Neural cell (in vitro differentiated cells): ENCODE data around the gene WASF1. TPM values are rescaled to one million over a fixed set of nuclear protein-coding genes. Genes with fewer than 3 reads are reported as not detected.

Experiments
- H2AFZ ChIP-seq: fragments of 200-600, 300-800 bp; sonication (generic), shearing (Covaris generic); 2 replicates; pipeline ENCODE4 v1.6.0; 2014; ENCODE audit warnings: low read depth, mild to moderate bottlenecking, antibody characterized with exemption, low read length, moderate library complexity
- H3F3A ChIP-seq: fragments of 200-600 bp; shearing (Covaris generic); 2 replicates; pipeline ENCODE4 v1.6.1; 2016; ENCODE audit warnings: mild to moderate bottlenecking, moderate library complexity, mixed read lengths, antibody characterized with exemption, low read length; ENCODE audit not compliant: insufficient read depth, poor library complexity, severe bottlenecking
- H3K27ac ChIP-seq: fragments of 200-600, 300-800 bp; sonication (generic), shearing (Covaris generic); 2 replicates; pipeline ENCODE4 v1.5.1; 2014; ENCODE audit warnings: mild to moderate bottlenecking, low read length, moderate library complexity
- H3K27me3 ChIP-seq: fragments of 300-800, 200-600 bp; sonication (generic), shearing (Covaris generic); 2 replicates; pipeline ENCODE4 v1.6.0; 2014; ENCODE audit warnings: mild to moderate bottlenecking, low read depth, low read length, moderate library complexity; ENCODE audit not compliant: insufficient read depth
- H3K36me3 ChIP-seq: fragments of 300-800, 200-600 bp; sonication (generic), shearing (Covaris generic); 2 replicates; pipeline ENCODE4 v1.5.1; 2014; ENCODE audit warnings: mild to moderate bottlenecking, antibody characterized with exemption, low read length, moderate library complexity; ENCODE audit not compliant: insufficient read depth
- H3K4me2 ChIP-seq: fragments of 300-800, 200-600 bp; sonication (generic), shearing (Covaris generic); 2 replicates; pipeline ENCODE4 v1.6.0; 2014; ENCODE audit warnings: mild to moderate bottlenecking, low read length
- H3K4me3 ChIP-seq: fragments of 300-800, 200-600 bp; sonication (generic), shearing (Covaris generic); 2 replicates; pipeline ENCODE4 v1.5.1; 2014; ENCODE audit warnings: mild to moderate bottlenecking, low read length, moderate library complexity
- H3K79me2 ChIP-seq: fragments of 200-600 bp; shearing (Covaris generic); replicated peaks from 2 replicates; pipeline ENCODE4 v1.6.0; 2014; ENCODE audit warnings: mild to moderate bottlenecking, low read length, moderate library complexity; ENCODE audit not compliant: insufficient read depth
- H3K9ac ChIP-seq: fragments of 300-800, 200-600 bp; sonication (generic), shearing (Covaris generic); 2 replicates; pipeline ENCODE4 v1.6.1; 2016; ENCODE audit warnings: mild to moderate bottlenecking, low read length, mixed read lengths
- H3K9me2 ChIP-seq: fragments of 200-600 bp; shearing (Covaris generic); 2 replicates; pipeline ENCODE4 v1.6.1; 2016; ENCODE audit warnings: mild to moderate bottlenecking, low read length, mixed read lengths; ENCODE audit not compliant: insufficient read depth
- H3K9me3 ChIP-seq: fragments of 200-600, 300-800 bp; sonication (generic), shearing (Covaris generic); 2 replicates; pipeline ENCODE4 v1.6.1; 2016; ENCODE audit warnings: mild to moderate bottlenecking, mixed run types, low read length, moderate library complexity, mixed read lengths
- H4K20me1 ChIP-seq: fragments of 200-600 bp; shearing (Covaris generic); 2 replicates; pipeline ENCODE4 v1.6.1; 2016; ENCODE audit warnings: mild to moderate bottlenecking, mixed run types; ENCODE audit not compliant: insufficient read depth
- EP300 ChIP-seq: fragments of 450-650 bp; conservative IDR thresholded peaks from 2 replicates; pipeline ENCODE4 v1.6.1; 2014; ENCODE audit warnings: antibody characterized with exemption, mild to moderate bottlenecking, moderate library complexity; ENCODE audit not compliant: poor library complexity, severe bottlenecking
- EZH2 ChIP-seq: fragments of 200-600, 300-800 bp; shearing (Covaris generic), sonication (generic); IDR thresholded peaks from 2 replicates; pipeline ENCODE4 v1.6.1; 2014; ENCODE audit warnings: antibody characterized with exemption, low read length, borderline replicate concordance, mild to moderate bottlenecking; ENCODE audit not compliant: insufficient read depth, poor library complexity, severe bottlenecking
- MXI1 ChIP-seq: fragments of 450-650 bp; conservative IDR thresholded peaks from 2 replicates; pipeline ENCODE4 v1.6.1; 2014; ENCODE audit warnings: antibody characterized with exemption, mild to moderate bottlenecking; ENCODE audit not compliant: poor library complexity, severe bottlenecking
- POLR2AphosphoS5 ChIP-seq: IDR thresholded peaks from 2 replicates; pipeline ENCODE4 v1.6.1; 2012
- RAD21 ChIP-seq: fragments of 450-650 bp; conservative IDR thresholded peaks from 2 replicates; pipeline ENCODE4 v1.6.1; 2014; ENCODE audit warnings: antibody characterized with exemption, mild to moderate bottlenecking, moderate library complexity
- SMC3 ChIP-seq: fragments of 450-650 bp; conservative IDR thresholded peaks from 2 replicates; pipeline ENCODE4 v1.6.1; 2014; ENCODE audit warnings: antibody characterized with exemption, mild to moderate bottlenecking, moderate library complexity; ENCODE audit not compliant: poor library complexity
- TAF1 ChIP-seq: IDR thresholded peaks from 2 replicates; pipeline ENCODE4 v1.6.1; 2012; ENCODE audit warnings: low read depth
- polyA plus RNA-seq: library from polyadenylated mRNA; depleted of rRNA; stranded (reverse); fragments of >200 nt; gene quantifications from 2 replicates; pipeline ENCODE4 v1.2.3, GENCODE V29; 2014
- TF ChIP-seq, protein P1 (sequence below): fragments of 450-650 bp; IDR thresholded peaks from 2 replicates; pipeline ENCODE4 v1.5.1; 2014; ENCODE audit warnings: antibody characterized with exemption, mild to moderate bottlenecking, moderate library complexity; ENCODE audit not compliant: poor library complexity, severe bottlenecking
- TF ChIP-seq, protein P2 (sequence below): IDR thresholded peaks from 2 replicates; pipeline ENCODE4 v1.6.1; 2012; ENCODE audit warnings: borderline replicate concordance

The WASF1 gene
- polyA plus RNA-seq, 1 donor from 2014 or later: 89.7 TPM

DNA sequence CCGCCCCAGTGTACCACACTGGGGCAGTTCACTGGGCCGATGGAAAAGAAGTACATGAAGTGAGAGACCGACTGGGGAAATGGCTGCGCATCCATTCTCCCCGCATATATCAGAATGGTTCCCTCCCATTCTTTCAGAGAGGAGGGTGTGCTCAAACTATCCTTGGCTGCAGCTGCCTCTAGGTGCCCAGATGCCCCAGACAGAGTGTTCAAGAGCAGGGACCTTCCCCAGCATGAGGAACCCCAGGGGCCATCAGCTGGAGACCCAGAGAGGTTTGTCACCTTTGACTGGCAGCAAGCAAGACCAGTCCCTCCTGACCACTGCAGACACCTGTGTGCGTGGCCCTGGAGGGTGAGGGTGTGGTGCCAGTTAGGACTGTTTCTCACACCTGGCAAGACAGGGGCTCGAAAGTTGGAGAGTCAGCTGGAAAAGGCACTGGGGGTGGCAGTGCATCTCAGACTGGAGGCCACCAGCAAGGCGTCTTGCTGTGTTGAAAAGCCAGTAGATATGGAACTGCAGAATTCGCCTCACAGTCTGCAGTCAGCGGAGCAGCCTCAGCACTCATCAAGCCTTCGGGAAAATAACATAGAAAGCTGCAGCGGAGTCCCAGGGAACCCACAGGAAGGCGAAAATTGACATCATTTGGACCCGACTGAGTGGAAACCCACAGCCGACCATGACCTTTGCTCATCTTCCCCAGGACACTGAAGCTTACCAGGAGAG is 124.6 kb downstream of the WASF1 start:
- no peaks in the 10 kb centered on the region for H3K36me3 ChIP-seq
- no peaks in the 10 kb centered on the region for H3K9me3 ChIP-seq
- no peak overlapping the region for H3K4me3 ChIP-seq
- TF ChIP-seq EP300 (no peak), SMC3 (no peak), TAF1 (no peak), EZH2 (no peak), RAD21 (no peak), POLR2AphosphoS5 (no peak), MXI1 (no peak)
- TF ChIP-seq, protein P1, sequence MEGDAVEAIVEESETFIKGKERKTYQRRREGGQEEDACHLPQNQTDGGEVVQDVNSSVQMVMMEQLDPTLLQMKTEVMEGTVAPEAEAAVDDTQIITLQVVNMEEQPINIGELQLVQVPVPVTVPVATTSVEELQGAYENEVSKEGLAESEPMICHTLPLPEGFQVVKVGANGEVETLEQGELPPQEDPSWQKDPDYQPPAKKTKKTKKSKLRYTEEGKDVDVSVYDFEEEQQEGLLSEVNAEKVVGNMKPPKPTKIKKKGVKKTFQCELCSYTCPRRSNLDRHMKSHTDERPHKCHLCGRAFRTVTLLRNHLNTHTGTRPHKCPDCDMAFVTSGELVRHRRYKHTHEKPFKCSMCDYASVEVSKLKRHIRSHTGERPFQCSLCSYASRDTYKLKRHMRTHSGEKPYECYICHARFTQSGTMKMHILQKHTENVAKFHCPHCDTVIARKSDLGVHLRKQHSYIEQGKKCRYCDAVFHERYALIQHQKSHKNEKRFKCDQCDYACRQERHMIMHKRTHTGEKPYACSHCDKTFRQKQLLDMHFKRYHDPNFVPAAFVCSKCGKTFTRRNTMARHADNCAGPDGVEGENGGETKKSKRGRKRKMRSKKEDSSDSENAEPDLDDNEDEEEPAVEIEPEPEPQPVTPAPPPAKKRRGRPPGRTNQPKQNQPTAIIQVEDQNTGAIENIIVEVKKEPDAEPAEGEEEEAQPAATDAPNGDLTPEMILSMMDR: no peak
- TF ChIP-seq, protein P2, sequence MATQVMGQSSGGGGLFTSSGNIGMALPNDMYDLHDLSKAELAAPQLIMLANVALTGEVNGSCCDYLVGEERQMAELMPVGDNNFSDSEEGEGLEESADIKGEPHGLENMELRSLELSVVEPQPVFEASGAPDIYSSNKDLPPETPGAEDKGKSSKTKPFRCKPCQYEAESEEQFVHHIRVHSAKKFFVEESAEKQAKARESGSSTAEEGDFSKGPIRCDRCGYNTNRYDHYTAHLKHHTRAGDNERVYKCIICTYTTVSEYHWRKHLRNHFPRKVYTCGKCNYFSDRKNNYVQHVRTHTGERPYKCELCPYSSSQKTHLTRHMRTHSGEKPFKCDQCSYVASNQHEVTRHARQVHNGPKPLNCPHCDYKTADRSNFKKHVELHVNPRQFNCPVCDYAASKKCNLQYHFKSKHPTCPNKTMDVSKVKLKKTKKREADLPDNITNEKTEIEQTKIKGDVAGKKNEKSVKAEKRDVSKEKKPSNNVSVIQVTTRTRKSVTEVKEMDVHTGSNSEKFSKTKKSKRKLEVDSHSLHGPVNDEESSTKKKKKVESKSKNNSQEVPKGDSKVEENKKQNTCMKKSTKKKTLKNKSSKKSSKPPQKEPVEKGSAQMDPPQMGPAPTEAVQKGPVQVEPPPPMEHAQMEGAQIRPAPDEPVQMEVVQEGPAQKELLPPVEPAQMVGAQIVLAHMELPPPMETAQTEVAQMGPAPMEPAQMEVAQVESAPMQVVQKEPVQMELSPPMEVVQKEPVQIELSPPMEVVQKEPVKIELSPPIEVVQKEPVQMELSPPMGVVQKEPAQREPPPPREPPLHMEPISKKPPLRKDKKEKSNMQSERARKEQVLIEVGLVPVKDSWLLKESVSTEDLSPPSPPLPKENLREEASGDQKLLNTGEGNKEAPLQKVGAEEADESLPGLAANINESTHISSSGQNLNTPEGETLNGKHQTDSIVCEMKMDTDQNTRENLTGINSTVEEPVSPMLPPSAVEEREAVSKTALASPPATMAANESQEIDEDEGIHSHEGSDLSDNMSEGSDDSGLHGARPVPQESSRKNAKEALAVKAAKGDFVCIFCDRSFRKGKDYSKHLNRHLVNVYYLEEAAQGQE: no peak
- H2AFZ ChIP-seq: no peak overlapping the region
- H3K79me2 ChIP-seq: no peaks in the 10 kb centered on the region
- no peaks in the 10 kb centered on the region for H3K9me2 ChIP-seq
- no peaks in the 10 kb centered on the region for H3F3A ChIP-seq
- H3K9ac ChIP-seq: no peak overlapping the region
- no peaks in the 10 kb centered on the region for H4K20me1 ChIP-seq
- no peaks in the 10 kb centered on the region for H3K27me3 ChIP-seq
- no peak overlapping the region for H3K4me2 ChIP-seq
- H3K27ac ChIP-seq: no peak overlapping the region

DNA sequence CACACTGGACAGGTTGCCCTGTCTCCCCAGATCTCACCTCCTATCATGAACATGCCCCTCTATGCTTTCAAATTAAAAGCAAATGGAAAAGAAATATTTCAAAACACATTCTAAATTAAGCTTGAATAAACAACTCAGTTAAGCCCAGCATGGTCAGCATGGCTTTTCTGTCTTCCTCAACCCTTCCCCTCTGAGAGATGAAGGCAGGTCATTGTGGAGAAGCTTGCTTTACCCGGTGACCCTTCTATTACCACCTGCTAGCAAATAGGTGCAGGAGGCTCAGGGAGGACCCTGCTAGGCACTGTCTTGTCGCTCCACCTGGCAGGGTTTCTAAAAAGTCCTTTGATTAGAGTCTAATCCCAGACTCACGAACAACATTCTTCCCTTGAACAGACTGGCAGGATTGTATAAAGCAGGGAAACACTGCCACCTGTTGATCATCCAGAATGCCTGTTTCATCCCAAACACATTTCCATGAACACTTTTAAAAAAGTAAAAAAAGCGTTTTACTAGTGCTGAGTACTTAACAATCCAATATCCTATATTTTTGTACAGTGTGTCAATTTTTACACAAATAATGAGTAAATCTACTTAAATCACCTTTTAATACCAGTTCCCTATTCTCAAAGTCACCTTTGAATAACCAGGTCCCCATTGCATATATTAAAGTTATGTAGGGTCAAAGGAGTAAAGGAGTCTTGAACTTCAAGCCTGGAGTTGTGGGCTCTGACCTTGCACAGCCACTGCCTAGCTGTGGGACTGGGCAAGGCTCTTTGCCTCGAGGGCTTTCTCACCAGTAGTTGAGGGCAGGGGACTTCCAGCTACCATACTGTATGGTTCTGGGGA is 125.9 kb downstream of the WASF1 start:
- no peak overlapping the region for H3K4me2 ChIP-seq
- H3K9me3 ChIP-seq: no peaks in the 10 kb centered on the region
- no peak overlapping the region for H3K9ac ChIP-seq
- no peaks in the 10 kb centered on the region for H3K36me3 ChIP-seq
- no peaks in the 10 kb centered on the region for H3K9me2 ChIP-seq
- no peak overlapping the region for H3K27ac ChIP-seq
- H4K20me1 ChIP-seq: no peaks in the 10 kb centered on the region
- no peaks in the 10 kb centered on the region for H3K79me2 ChIP-seq
- TF ChIP-seq, protein P1: peak; percentile 61
- TF ChIP-seq SMC3 (peak; percentile 68), POLR2AphosphoS5 (no peak), RAD21 (peak; percentile 67)
- no peak overlapping the region for H2AFZ ChIP-seq
- no peaks in the 10 kb centered on the region for H3F3A ChIP-seq
- no peak overlapping the region for H3K4me3 ChIP-seq
- no peaks in the 10 kb centered on the region for H3K27me3 ChIP-seq
